Uterus (tissue), 4 donors: ENCODE measurements around the gene ATF1. TPM values are rescaled to one million over a fixed set of nuclear protein-coding genes. Genes with fewer than 3 reads are reported as not detected.

Experiments used
- DNase-seq, 2 donors: peaks; one replicate each; pipeline ENCODE4 v3.0.0-alpha.2; 2019 to 2020
- H3K27ac ChIP-seq, 2 donors: fragments of 200-600 bp; sonication (generic); 1 replicate in 1 of 2; 2 replicates in 1 of 2; pipeline ENCODE4 v1.5.1; 2016 to 2018
- H3K27me3 ChIP-seq, 2 donors: fragments of 200-600 bp; sonication (generic); one replicate each; pipeline ENCODE4 v1.5.1; 2018 to 2019; ENCODE audit warnings: control low read depth in 1 of 2
- H3K36me3 ChIP-seq, 2 donors: fragments of 200-600 bp; sonication (generic); one replicate each; pipeline ENCODE4 v1.5.1; 2019; ENCODE audit warnings: control low read depth in 1 of 2
- H3K4me1 ChIP-seq, 2 donors: fragments of 200-600 bp; sonication (generic); one replicate each; pipeline ENCODE4 v1.5.1; 2018 to 2019; ENCODE audit warnings: control low read depth in 1 of 2
- H3K4me3 ChIP-seq, 2 donors: fragments of 200-600 bp; sonication (generic); 1 replicate in 1 of 2; 2 replicates in 1 of 2; pipeline ENCODE4 v1.5.1; 2018 to 2019; ENCODE audit warnings: mild to moderate bottlenecking in 1 of 2
- H3K9me3 ChIP-seq, 2 donors: fragments of 200-600 bp; sonication (generic); one replicate each; pipeline ENCODE4 v1.5.1; 2019; ENCODE audit warnings: control low read depth in 1 of 2
- POLR2A ChIP-seq, 2 donors: fragments of 450-650 bp; IDR thresholded peaks; one replicate each; pipeline ENCODE4 v1.6.1; 2016; ENCODE audit warnings: antibody characterized with exemption in 2 of 2, mild to moderate bottlenecking in 1 of 2, moderate library complexity in 1 of 2
- intact Hi-C: fragments of 100-400 bp; cut with DNase I; formaldehyde crosslinking; loops from one replicate; pipeline ENCODE4 v1.15.1; 2023; ENCODE audit warnings: low total_unique reads
- total RNA-seq, 4 donors: library from RNA; depleted of rRNA in 3 of 4; stranded (reverse); fragments of >200 nt in 3 of 4; gene quantifications; one replicate each; pipeline versions ENCODE4 v1.1.0 to v1.2.4, GENCODE V29; 2014 to 2023
- TF ChIP-seq, protein P1 (sequence below), 4 experiments: fragments of 200-600 bp in 2 of 4; fragments of 450-650 bp in 2 of 4; sonication (generic) in 2 of 4; IDR thresholded peaks; one replicate each; pipeline ENCODE4 v1.5.1; 2016 to 2019; ENCODE audit warnings: antibody characterized with exemption in 4 of 4, mild to moderate bottlenecking in 2 of 4, moderate library complexity in 1 of 4
- donor health status: DM: yes; HTN: yes; CAD: no.

ATF1 gene
- total RNA-seq, 4 donors from 2014 or later, result 3.8 to 54.2 (median 40.0) TPM

DNA sequence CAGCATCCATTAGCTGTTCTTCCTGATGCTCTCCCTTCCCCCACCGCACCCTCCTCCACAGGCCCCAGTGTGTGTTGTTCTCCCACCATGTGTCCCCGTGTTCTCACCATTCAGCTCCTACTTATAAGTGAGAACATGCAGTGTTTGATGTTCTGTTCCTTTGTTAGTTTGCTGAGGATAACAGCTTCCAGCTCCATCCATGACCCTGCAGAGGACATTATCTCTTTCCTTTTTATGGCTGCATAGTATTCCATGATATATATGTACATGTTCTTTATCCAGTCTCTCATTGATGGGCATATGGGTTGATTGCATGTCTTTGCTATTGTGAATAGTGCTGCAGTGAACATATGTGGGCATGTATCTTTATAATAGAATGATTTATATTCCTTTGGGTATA is 9.0 kb downstream of the ATF1 start:
- Histone ChIP-seq H3K27ac (no peak overlapping the region), H3K36me3 (no peaks in the 10 kb centered on the region), H3K4me1 (no peaks in the 10 kb centered on the region), H3K9me3 (no peaks in the 10 kb centered on the region), H3K4me3 (no peak overlapping the region), H3K27me3 (no peaks in the 10 kb centered on the region)
- no peak for DNase-seq
- intact Hi-C loops, result no loop called here
- no peak for TF ChIP-seq POLR2A (IDR thresholded peaks at IDR 0.05)
- TF ChIP-seq, protein P1, sequence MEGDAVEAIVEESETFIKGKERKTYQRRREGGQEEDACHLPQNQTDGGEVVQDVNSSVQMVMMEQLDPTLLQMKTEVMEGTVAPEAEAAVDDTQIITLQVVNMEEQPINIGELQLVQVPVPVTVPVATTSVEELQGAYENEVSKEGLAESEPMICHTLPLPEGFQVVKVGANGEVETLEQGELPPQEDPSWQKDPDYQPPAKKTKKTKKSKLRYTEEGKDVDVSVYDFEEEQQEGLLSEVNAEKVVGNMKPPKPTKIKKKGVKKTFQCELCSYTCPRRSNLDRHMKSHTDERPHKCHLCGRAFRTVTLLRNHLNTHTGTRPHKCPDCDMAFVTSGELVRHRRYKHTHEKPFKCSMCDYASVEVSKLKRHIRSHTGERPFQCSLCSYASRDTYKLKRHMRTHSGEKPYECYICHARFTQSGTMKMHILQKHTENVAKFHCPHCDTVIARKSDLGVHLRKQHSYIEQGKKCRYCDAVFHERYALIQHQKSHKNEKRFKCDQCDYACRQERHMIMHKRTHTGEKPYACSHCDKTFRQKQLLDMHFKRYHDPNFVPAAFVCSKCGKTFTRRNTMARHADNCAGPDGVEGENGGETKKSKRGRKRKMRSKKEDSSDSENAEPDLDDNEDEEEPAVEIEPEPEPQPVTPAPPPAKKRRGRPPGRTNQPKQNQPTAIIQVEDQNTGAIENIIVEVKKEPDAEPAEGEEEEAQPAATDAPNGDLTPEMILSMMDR (IDR thresholded peaks at IDR 0.05), result no peak

DNA sequence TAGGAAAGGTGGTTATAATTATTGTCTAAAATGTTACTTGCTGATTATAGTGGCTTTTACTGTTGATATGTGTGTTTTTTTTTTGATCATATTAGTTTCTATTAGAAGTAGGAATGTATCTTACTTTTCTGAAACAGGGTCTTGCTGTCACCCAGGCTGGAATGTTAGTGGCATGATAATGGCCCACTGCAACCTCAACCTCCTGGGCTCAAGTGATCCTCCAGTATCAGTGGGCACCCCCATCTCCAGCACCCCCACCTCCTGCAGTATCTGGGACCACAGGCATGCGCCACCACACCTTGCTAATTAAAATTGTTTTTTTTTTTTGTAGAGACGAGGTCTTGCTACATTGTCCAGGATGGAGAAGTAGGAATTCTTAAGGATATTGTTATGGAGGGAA is 11.3 kb downstream of the ATF1 start:
- no peaks in the 10 kb centered on the region for H3K9me3 ChIP-seq
- DNase-seq, result no peak
- H3K36me3 ChIP-seq, result no peaks in the 10 kb centered on the region
- H3K4me1 ChIP-seq, result no peaks in the 10 kb centered on the region
- TF ChIP-seq, protein P1 (IDR thresholded peaks at IDR 0.05), result no peak
- TF ChIP-seq POLR2A (IDR thresholded peaks at IDR 0.05), result no peak
- intact Hi-C loops, result no loop called here
- H3K27ac ChIP-seq, result no peak overlapping the region
- H3K27me3 ChIP-seq, result no peaks in the 10 kb centered on the region
- no peak overlapping the region for H3K4me3 ChIP-seq

DNA sequence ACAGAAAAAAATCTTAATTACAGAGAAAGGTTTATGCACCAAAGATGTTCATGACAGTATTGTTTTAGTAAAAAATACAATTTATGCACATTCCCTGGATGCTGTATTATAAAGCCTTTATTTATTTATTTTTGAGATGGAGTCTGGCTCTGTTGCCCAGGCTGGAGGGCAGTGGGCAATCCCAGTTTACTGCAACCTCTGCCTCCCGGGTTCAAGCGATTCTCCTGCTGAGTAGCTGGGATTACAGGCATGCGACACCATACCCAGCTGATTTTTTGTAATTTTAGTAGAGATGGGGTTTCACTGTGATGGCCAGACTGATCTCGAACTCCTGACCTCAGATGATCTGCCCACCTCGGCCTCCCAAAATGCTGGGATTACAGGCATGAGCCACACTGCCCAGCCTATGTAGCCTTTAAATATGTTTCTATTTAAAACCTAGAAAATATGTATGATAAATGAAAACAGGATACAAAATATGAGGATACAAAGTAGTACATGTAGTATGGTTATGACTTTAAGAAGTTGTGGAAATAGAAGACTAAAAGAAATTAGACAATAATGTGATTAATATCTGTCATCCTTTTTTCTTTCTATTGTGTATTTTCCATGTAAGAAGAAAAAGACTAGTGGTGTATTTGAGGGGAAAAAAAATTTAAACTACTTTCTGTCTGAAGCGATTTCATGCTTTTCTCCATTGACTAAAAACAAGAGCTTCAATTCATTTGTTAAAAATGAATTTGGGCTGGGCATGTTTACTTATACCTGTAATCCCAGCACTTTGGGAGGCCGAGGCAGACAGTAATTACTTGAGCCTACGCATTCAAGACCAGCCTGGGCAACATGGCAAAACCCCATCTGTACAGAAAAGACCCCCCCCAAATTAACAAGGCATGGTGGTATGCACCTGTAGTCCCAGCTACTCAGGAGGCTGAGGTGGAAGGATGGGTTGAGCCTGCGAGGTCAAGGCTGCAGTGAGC is 13.1 kb downstream of the ATF1 start:
- intact Hi-C loops, result no loop called here
- H3K27me3 ChIP-seq, result no peaks in the 10 kb centered on the region

DNA sequence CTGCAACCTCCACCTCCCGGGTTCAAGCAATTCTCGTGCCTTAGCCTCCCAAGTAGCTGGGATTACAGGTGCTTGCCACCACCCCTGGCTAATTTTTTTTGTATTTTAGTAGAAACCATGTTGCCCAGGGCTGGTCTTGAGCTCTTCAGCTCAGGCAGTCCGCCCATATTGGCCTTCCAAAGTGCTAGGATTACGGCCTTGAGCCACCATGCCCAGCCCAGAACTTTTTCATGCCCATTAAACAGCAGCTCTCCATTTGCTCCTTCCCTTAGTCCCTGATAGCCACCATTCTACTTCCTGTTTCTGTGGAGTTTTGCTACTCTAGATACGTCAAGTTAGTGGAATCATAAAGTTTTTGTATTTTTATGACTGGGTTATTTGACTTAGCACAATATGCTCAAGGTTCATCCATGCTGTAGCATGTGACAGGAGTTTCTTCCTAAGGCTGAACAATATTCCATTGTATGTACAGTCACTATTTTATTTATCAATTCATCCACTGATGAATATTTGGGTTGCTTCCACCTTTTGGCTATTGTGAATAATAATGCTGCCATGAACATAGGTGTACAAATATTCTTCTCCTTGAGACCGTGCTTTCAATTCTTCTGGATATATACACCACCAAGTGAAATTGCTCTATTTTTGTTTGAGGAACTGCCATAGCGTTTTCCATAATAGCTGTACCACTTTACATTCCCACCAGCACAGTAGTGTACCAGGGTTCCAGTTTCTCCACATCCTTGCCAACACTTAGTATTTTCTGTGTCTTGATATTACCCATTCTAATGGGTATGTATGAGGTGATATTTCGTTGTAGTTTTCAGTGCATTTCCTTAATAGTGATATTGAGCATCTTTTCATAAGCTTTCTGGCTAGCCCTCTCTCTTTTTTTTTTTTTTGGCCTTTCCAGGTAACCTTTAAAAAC is 15.0 kb downstream of the ATF1 start:
- Histone ChIP-seq H3K27me3 (no peaks in the 10 kb centered on the region), H3K27ac (no peak overlapping the region), H3K4me1 (no peaks in the 10 kb centered on the region), H3K36me3 (no peaks in the 10 kb centered on the region), H3K9me3 (no peaks in the 10 kb centered on the region), H3K4me3 (no peak overlapping the region)
- intact Hi-C loops, result no loop called here
- DNase-seq, result no peak
- TF ChIP-seq, protein P1 (IDR thresholded peaks at IDR 0.05), result no peak
- no peak for TF ChIP-seq POLR2A (IDR thresholded peaks at IDR 0.05)

More for the DNA sequence above, 13.1 kb downstream of the ATF1 start:
- TF ChIP-seq, protein P1 (IDR thresholded peaks at IDR 0.05), result no peak
- TF ChIP-seq POLR2A (IDR thresholded peaks at IDR 0.05), result no peak
- Histone ChIP-seq H3K4me1 (no peaks in the 10 kb centered on the region), H3K9me3 (no peaks in the 10 kb centered on the region), H3K27ac (no peak overlapping the region), H3K4me3 (no peak overlapping the region), H3K36me3 (no peaks in the 10 kb centered on the region)
- no peak for DNase-seq
